Subcutaneous adipose tissue (tissue), 4 donors: Measurements from ENCODE around the gene SLC46A1. TPM values are rescaled to one million over a fixed set of nuclear protein-coding genes. Genes with fewer than 3 reads are reported as not detected.

Experiments used
- CTCF ChIP-seq: fragments of 450-650 bp; IDR thresholded peaks from one replicate; pipeline ENCODE4 v1.5.1; 2016; ENCODE audit warnings: low read depth, mild to moderate bottlenecking, control low read depth, antibody characterized with exemption, moderate library complexity
- total RNA-seq, 4 donors: library from RNA; depleted of rRNA; stranded (reverse); fragments of >200 nt; gene quantifications; one replicate each; pipeline ENCODE4 v1.1.0, GENCODE V29; 2016

SLC46A1 gene
- total RNA-seq, 4 donors from 2014 or later: 7.3 to 16.3 (median 13.1) TPM

DNA sequence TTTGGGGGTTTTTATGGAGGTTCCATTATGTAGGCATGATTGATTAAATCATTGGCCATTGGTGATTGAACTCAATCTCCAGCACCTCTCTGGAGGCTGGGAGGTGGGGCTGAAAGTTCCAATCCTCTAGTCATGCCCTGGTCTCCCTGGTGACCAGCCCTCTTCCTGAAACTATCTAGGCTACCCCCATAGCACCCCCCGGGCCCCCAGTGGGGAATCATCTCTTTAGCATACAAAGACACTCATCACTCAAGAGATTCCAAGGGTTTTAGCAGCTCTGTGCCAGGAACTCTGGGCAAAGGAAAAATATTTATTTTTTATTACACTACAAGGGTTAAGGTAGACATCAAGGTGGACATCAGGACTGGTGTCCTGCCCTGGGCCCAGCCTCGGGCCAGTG, 10.6 kb downstream of the SLC46A1 start:
- TF ChIP-seq CTCF: no peak

- TF ChIP-seq CTCF: no peak
These were observed 11.5 kb downstream of the SLC46A1 start for GRCh38 chr17:28394337-28395116.

GRCh38 chr17:28392491-28392890, 13.5 kb downstream of the SLC46A1 start:
- TF ChIP-seq CTCF: no peak

DNA sequence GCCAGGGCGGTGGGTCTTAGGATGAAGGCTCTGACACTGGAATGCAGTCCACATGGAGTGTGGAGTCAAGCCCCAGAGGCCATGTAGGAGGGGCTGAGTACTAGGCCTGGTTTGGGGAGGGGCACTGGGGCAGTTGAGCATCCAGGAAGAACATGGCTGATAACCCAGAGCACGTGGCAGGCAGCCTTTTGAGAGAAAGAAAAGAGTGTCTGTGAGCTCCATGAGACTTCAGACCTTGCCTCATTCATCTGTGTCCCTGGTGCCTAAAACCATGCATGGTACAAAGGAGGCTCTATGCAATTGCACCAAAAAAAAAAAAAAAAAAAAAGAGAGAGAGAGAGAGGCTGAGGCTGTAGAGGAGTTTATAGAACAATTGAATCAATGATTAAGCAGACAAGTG, 14.6 kb downstream of the SLC46A1 start:
- TF ChIP-seq CTCF: no peak

DNA sequence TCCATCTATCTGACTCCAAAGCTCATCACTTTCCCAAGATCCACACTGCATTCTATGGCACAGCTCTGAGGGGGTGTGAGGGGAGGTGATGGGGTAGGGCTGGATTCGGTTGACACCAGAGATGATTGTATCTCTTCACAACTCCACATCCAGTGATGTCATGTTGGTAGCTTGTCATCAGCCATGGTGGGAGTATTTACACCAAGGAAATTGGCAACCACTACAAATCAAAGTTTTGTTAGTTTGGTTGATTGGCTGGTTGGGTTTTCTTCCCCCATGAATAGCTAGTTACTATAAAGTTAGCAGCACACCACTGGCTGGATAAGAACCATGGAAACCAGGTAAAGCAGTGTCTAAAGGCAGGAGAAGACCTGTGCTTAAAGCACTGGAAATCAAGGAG, 15.0 kb downstream of the SLC46A1 start:
- TF ChIP-seq CTCF: no peak

DNA sequence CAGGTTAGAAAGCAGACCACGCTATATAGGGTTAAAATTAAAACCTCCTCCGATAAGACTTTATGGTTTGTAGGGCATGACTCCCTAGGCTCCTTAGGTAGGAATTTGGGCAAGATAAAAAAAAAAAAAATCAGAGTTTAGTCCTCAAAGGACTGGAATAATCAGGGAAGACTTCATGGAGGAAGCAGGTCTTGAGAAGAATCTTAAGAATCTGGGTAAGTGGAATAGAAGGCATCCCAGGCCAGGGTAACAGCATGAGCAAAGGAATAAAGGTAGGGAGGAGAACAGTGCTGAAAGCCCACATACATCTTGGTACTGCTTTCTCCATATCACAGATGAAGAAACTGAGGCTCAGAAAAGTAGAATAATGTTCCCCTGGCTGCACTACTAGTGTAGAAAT, 15.4 kb downstream of the SLC46A1 start:
- TF ChIP-seq CTCF: no peak

DNA sequence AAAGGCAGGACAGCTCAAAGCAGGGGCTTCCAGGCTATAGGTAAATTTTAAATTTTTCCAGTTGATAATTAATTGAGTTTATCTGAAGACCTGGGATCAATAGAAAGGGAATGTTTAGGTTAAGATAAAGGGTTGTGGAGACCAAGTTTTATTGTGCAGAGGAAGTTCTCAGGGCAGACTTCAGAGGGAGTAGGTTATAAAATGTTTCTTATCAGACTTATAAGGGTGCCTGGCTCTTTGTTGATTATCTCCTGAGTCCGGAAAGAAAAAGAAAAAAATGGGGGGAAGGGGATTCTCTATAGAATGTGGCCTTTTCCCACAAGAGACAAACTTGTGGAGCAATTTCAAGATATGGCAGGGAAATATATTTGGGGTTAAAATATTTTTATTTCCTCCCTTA, 15.9 kb downstream of the SLC46A1 start:
- TF ChIP-seq CTCF: no peak
